Fibroblast of pulmonary artery (primary cell): ENCODE results near the gene RRP1.
A peak's percentile ranks its signal among the peaks of the same experiment; 100 is the strongest.
"Not testable (repeated sequence)": the region's sequence is repeated elsewhere in the genome, so short reads cannot be mapped to it uniquely, and the experiment has no call there.

ENCODE experiments used
- DNase-seq: peaks from one replicate; pipeline ENCODE4 v3.0.0-alpha.2; 2010; ENCODE audit warnings: low read depth
- H3K4me3 ChIP-seq: replicated peaks from 2 replicates; pipeline ENCODE4 v1.5.1; 2011; ENCODE audit warnings: low read depth, mild to moderate bottlenecking, control low read depth, low read length, moderate library complexity
- CTCF ChIP-seq: IDR thresholded peaks from 2 replicates; pipeline ENCODE4 v1.5.1; 2011; ENCODE audit warnings: mild to moderate bottlenecking, control low read depth, low read length, inconsistent platforms; ENCODE audit errors: missing control alignments

RRP1 gene

DNA sequence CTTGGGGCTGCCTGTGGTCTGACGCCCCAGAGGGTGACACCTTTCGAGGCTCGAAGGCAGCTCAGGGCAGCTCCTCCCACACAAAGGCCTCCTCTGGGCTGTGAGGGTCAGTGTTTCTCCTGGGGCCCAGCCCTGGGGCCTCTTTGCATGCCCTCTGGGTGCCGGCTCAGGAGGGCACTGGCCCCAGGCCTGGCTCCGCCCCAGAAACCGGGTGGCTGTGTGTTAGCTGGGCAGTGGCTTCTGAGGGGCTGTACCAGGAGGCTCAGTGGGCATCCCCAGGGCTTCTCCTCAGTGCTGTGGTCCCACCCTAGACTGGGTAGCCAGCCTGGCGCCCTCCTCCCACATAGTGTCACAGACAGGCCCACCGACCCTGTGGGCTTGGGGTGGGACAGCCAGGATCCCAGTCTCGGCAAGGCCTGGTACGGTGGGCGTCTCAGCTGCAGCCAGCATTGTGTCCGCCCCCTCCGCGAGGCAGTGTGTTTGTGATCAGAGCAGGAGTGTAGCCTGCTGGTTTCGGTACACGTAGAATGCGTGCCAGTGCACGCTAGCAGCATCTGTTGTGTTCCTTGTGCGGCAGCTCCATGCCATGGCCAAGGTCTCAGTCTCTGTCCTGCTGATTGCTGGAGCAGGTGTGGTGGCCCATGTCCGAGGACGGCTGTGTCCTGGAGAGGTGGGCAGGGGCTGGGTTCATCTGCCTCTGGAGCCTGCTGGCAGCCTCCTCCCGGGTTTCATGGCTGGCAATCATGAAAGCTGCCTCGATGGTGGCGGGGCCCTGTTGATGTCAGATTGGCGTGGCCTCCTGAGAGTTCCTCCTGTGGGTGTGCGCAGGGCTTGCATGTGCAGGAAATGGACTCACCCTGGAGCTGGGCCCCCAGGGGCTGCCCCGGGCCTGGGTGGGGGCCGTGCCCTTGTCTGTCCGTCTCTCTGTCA lies 28.0 kb downstream of the RRP1 start:
- TF ChIP-seq CTCF, result no peak
- H3K4me3 ChIP-seq, result no peak overlapping the region
- DNase-seq, result no peak

- no peak overlapping the region for H3K4me3 ChIP-seq
- no peak for DNase-seq
- TF ChIP-seq CTCF, result no peak
These were observed 29.3 kb downstream of the RRP1 start for GRCh38 chr21:43818685-43819084.

DNA sequence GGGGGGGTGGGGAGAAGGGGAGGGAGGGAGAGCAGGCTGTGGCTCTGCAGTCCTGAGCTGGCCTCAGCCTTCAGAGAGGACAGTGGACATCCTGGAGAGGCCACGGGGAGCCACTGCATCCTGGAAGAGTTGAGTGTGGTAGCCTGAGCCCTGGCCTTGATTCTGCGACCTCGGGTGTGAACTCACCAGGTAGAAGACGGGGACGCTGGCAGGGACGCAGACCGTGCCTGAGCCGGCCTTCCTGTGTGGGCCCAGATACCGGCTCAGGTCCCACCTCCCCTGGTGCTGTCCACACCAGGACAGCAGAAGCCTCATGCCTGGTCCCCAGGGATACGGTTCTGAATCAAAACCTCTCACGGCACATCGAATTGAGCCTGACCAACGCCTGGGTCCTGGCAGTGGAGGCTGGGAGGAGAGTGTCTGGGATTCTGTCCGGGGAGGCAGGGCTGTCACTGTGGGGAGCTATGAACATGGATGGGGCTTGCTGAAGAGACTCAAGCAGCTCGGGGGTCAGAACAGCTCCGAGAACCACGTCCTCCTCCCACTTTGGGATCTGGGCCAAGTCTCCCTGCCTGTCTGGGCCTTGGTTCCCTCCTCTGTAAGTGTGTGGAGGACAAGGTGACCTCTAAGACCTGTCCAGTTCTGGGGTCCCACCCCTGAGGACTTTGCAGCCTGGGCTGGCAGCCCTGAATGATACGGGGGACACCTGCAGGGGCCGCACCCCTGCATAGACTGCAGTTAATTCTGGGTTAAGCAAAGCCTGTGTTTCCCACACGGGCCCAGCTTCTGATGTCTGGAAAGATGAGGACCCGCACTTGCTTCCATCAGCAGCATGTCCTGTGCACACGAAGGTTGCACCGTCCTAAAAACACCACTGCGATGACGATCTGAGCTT lies 30.4 kb downstream of the RRP1 start:
- DNase-seq, result no peak
- H3K4me3 ChIP-seq, result no peak overlapping the region
- TF ChIP-seq CTCF, result no peak

DNA sequence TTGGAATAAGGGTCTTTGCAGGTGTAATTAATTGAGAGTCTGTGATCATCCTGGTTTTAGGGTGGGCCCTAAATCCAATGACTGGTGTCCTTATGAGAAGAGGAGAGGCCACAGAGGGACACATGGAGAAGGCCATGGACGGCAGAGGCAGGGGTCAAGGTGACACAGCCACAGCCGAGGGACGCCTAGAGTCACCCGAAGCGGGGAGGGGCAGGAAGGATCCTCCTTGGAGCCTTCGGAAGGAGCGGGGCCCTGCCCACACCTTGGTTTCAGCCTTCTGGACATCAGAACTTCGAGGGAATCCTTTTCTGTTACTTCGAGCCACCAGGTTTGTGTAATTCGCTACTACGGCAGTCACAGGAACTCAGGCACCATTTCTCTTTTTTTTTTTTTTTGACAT lies 31.1 kb downstream of the RRP1 start:
- no peak overlapping the region for H3K4me3 ChIP-seq
- no peak for DNase-seq
- TF ChIP-seq CTCF, result no peak

GRCh38 chr21:43822166-43822565 lies 32.8 kb downstream of the RRP1 start:
- not testable (repeated sequence) for H3K4me3 ChIP-seq, DNase-seq

GRCh38 chr21:43822741-43823140 lies 33.4 kb downstream of the RRP1 start:
- DNase-seq, result not testable (repeated sequence)

DNA sequence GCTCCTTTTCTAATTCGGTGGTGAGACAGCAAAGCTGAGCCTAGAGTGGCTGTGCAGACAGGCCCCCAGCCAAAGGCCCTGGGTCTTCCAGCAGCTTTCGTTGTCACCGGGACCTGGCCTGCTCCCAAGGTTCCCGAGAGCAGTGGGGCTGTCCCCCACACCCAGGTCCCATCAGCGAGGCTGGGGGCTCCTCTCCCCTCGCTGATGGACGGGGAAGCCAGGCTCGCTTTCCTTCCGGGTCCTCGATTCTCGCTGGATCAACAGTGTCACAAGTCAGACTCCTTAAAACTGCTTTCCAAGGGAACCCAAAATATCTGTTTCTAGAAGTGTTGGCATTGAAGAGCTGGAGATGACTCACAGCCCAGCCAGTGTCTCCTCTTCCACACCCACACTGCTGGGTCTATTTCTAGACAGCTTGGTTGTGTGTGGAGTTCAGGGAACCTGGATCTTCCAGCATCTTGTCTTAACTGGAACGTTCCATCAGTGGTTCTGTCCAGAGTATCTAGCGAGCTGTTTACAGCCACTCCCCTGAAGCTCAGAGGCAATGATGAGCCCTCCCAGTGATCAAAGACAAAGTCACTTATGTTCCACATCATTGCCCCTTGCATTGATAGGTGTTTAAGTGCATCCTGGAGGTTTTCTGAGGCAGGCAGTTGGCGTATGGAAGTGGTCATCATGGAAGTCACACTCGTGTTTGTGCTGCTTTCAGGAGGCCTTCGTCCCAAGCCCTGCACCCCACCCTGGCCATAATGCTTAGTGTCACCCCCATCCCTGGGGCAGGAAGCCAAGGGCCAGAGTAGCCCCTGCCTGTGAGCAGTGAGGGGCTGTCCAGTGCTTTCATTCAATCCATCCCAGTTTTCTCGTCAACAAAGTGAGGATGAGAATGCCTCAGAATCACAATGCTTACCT lies 35.2 kb downstream of the RRP1 start:
- no peak for TF ChIP-seq CTCF
- DNase-seq, result peak; percentile 47
- no peak overlapping the region for H3K4me3 ChIP-seq

More at GRCh38 chr21:43822741-43823140, 33.4 kb downstream of the RRP1 start:
- H3K4me3 ChIP-seq, result not testable (repeated sequence)
